Measurements from ENCODE around the gene RAPGEF6.

Gene RAPGEF6

GRCh38 chr5:131539251-131539650 lies 95.8 kb downstream of the RAPGEF6 start:
- H3K27ac ChIP-seq, result no peak overlapping the region
- no peak for TF ChIP-seq CTCF (conservative IDR thresholded peaks at IDR 0.05)

GRCh38 chr5:131538177-131538593 lies 96.8 kb downstream of the RAPGEF6 start:
- H3K27ac ChIP-seq, result no peak overlapping the region
- TF ChIP-seq CTCF (conservative IDR thresholded peaks at IDR 0.05), result no peak

GRCh38 chr5:131536850-131537448 lies 98.1 kb downstream of the RAPGEF6 start:
- no peak for TF ChIP-seq CTCF (conservative IDR thresholded peaks at IDR 0.05)
- no peak overlapping the region for H3K27ac ChIP-seq

GRCh38 chr5:131536211-131536826 lies 98.7 kb downstream of the RAPGEF6 start:
- no peak overlapping the region for H3K27ac ChIP-seq
- TF ChIP-seq CTCF (conservative IDR thresholded peaks at IDR 0.05), result no peak

- TF ChIP-seq CTCF (conservative IDR thresholded peaks at IDR 0.05), result no peak
- H3K27ac ChIP-seq, result no peak overlapping the region
Measured at GRCh38 chr5:131534974-131535373, 100.1 kb downstream of the RAPGEF6 start.

- peak; percentile 52 for TF ChIP-seq CTCF (conservative IDR thresholded peaks at IDR 0.05)
- no peak overlapping the region; the same call in 1 of the 2 replicates for H3K27ac ChIP-seq
Measured at GRCh38 chr5:131533836-131534235, 101.2 kb downstream of the RAPGEF6 start.

- peak overlapping the region; percentile 59 for H3K27ac ChIP-seq
- TF ChIP-seq CTCF (conservative IDR thresholded peaks at IDR 0.05), result no peak
Measured at GRCh38 chr5:131532031-131532640, 102.9 kb downstream of the RAPGEF6 start.
